PC-3 (cell line): ENCODE results near the gene ARPC4. TPM values are rescaled to one million over a fixed set of nuclear protein-coding genes. Genes with fewer than 3 reads are reported as not detected.

Source experiments
- ATAC-seq: fragments of 200-7000 bp; cut with Tn5 transposase; 2 replicates; pipeline ENCODE4 v1.9.1; 2020; ENCODE audit warnings: mild to moderate bottlenecking, moderate library complexity
- BruUV-seq: library from RNA; stranded (reverse); fragments of 400-500 nt; replicated peaks from 2 replicates; lab custom pipeline; 2021; lab: Mats Ljungman, UMichigan
- CTCF ChIA-PET: fragments of 300-600 bp; sonication (Branson Sonifier 250); formaldehyde crosslinking; loops from one replicate; lab custom pipeline; 2022; ENCODE audit warnings: antibody characterized with exemption; lab: Charles Lee
- POLR2A ChIA-PET: fragments of 300-600 bp; sonication (Branson Sonifier 250); formaldehyde crosslinking; loops from one replicate; lab custom pipeline; 2022; ENCODE audit warnings: antibody characterized with exemption; ENCODE audit not compliant: unreplicated experiment; lab: Charles Lee
- DNase-seq: peaks from one replicate; pipeline ENCODE4 v3.0.0-alpha.2; 2015
- H2AFZ ChIP-seq: fragments of 300-600 bp; sonication (generic); 2 replicates; pipeline ENCODE4 v1.6.0; 2016; ENCODE audit warnings: antibody characterized with exemption, low read length
- H3F3A ChIP-seq: fragments of 300-600 bp; sonication (generic); one replicate; pipeline ENCODE4 v1.6.0; 2017; ENCODE audit warnings: antibody characterized with exemption, low read length, control low read depth, mild to moderate bottlenecking; ENCODE audit not compliant: unreplicated experiment
- H3K27ac ChIP-seq: fragments of 300-600 bp; sonication (generic); 2 replicates; pipeline ENCODE4 v1.5.1; 2016; ENCODE audit warnings: mild to moderate bottlenecking, low read length
- H3K27me3 ChIP-seq: fragments of 300-600 bp; sonication (generic); 2 replicates; pipeline ENCODE4 v1.6.1; 2016; ENCODE audit warnings: low read length, mixed read lengths
- H3K36me3 ChIP-seq: fragments of 300-600 bp; sonication (generic); 2 replicates; pipeline ENCODE4 v1.6.1; 2016; ENCODE audit warnings: low read depth, mixed run types, low read length, mixed read lengths
- H3K4me1 ChIP-seq: fragments of 300-600 bp; sonication (generic); 2 replicates; pipeline ENCODE4 v1.5.1; 2016; ENCODE audit warnings: low read length; ENCODE audit not compliant: insufficient read depth
- H3K4me2 ChIP-seq: fragments of 300-600 bp; sonication (generic); 2 replicates; pipeline ENCODE4 v1.6.0; 2016; ENCODE audit warnings: low read length
- H3K4me3 ChIP-seq: fragments of 300-600 bp; sonication (generic); 2 replicates; pipeline ENCODE4 v1.5.1; 2016; ENCODE audit warnings: mild to moderate bottlenecking, low read length, mixed read lengths
- H3K79me2 ChIP-seq: fragments of 300-600 bp; sonication (generic); 2 replicates; pipeline ENCODE4 v1.6.1; 2017; ENCODE audit warnings: low read length, mixed read lengths
- H3K9ac ChIP-seq: fragments of 300-600 bp; sonication (generic); 2 replicates; pipeline ENCODE4 v1.6.0; 2016; ENCODE audit warnings: mild to moderate bottlenecking, low read length
- H3K9me2 ChIP-seq: fragments of 300-600 bp; sonication (generic); replicated peaks from 2 replicates; pipeline ENCODE4 v1.6.1; 2016; ENCODE audit warnings: mixed run types, low read length, mixed read lengths
- H3K9me3 ChIP-seq: fragments of 300-600 bp; sonication (generic); 2 replicates; pipeline ENCODE4 v1.6.1; 2016; ENCODE audit warnings: low read length, mixed read lengths
- H4K20me1 ChIP-seq: fragments of 300-600 bp; sonication (generic); 2 replicates; pipeline ENCODE4 v1.6.1; 2016; ENCODE audit warnings: low read length, mixed read lengths
- CTCF ChIP-seq: fragments of 300-600 bp; sonication (generic); conservative IDR thresholded peaks from 2 replicates; pipeline ENCODE4 v1.5.1; 2017; ENCODE audit warnings: antibody characterized with exemption, low read depth, mild to moderate bottlenecking, low read length
- EZH2 ChIP-seq: fragments of 300-600 bp; sonication (generic); IDR thresholded peaks from one replicate; pipeline ENCODE4 v1.6.1; 2017; ENCODE audit warnings: antibody characterized with exemption, mild to moderate bottlenecking, low read length; ENCODE audit not compliant: unreplicated experiment
- EZH2phosphoT487 ChIP-seq: fragments of 300-600 bp; sonication (generic); IDR thresholded peaks from 2 replicates; pipeline ENCODE4 v1.6.1; 2018; ENCODE audit warnings: mild to moderate bottlenecking, antibody characterized with exemption, low read length, borderline replicate concordance
- intact Hi-C: fragments of 100-400 bp; cut with micrococcal nuclease; formaldehyde crosslinking; loops from 2 replicates; pipeline ENCODE4 v1.9.0; 2023
- total RNA-seq: library from RNA; depleted of rRNA; stranded (reverse); fragments of >200 nt; gene quantifications from 2 replicates; pipeline ENCODE4 v1.2.3, GENCODE V29; 2014

Gene ARPC4
- total RNA-seq, 1 experiment from 2014 or later: 223 TPM

- peak overlapping the region; percentile 99 for H3K4me2 ChIP-seq
- TF ChIP-seq EZH2phosphoT487 (no peak), CTCF (no peak), EZH2 (no peak)
- peaks cover 8% of the 10 kb centered on the region for H3F3A ChIP-seq
- DNase-seq (no peak), ATAC-seq (no peak)
- H3K36me3 ChIP-seq: peaks cover 4% of the 10 kb centered on the region; the same call in 1 of the 2 replicates
- no peaks in the 10 kb centered on the region for H3K9me2 ChIP-seq
- peak overlapping the region; percentile 88; the same call in 1 of the 2 replicates for H2AFZ ChIP-seq
- POLR2A ChIA-PET: interaction anchor here (0.6 kb wide), 1 partner anchor 1281 kb away, joined by 3 read pairs; no protein-coding TSS in a partner anchor
- H3K9me3 ChIP-seq: no peaks in the 10 kb centered on the region
- H3K4me1 ChIP-seq: peaks cover 19% of the 10 kb centered on the region
- BruUV-seq: no TSS peak
- CTCF ChIA-PET: no interaction called here
- no peak overlapping the region for H3K9ac ChIP-seq
- intact Hi-C loops: no loop called here
- no peaks in the 10 kb centered on the region for H3K79me2 ChIP-seq
- H3K27ac ChIP-seq: no peak overlapping the region
- no peaks in the 10 kb centered on the region for H3K27me3 ChIP-seq
- peak overlapping the region; percentile 80 for H3K4me3 ChIP-seq
- H4K20me1 ChIP-seq: no peaks in the 10 kb centered on the region
Measured at GRCh38 chr3:9810846-9811245, 18.0 kb downstream of the ARPC4 start.

- no peak overlapping the region for H2AFZ ChIP-seq
- no peak overlapping the region for H3K9ac ChIP-seq
- H3K4me1 ChIP-seq: peaks cover 19% of the 10 kb centered on the region
- BruUV-seq: no TSS peak
- no peak overlapping the region for H3K4me2 ChIP-seq
- CTCF ChIA-PET: no interaction called here
- H3K79me2 ChIP-seq: no peaks in the 10 kb centered on the region
- peaks cover 8% of the 10 kb centered on the region for H3F3A ChIP-seq
- DNase-seq (no peak), ATAC-seq (no peak)
- no peak overlapping the region for H3K4me3 ChIP-seq
- no peaks in the 10 kb centered on the region for H4K20me1 ChIP-seq
- H3K27me3 ChIP-seq: no peaks in the 10 kb centered on the region
- no peak overlapping the region for H3K27ac ChIP-seq
- POLR2A ChIA-PET: no interaction called here
- no peak for TF ChIP-seq EZH2
- intact Hi-C loops: no loop called here
- no peaks in the 10 kb centered on the region for H3K9me3 ChIP-seq
- H3K36me3 ChIP-seq: no peaks in the 10 kb centered on the region
- H3K9me2 ChIP-seq: no peaks in the 10 kb centered on the region
Measured at GRCh38 chr3:9812870-9813483, 20.1 kb downstream of the ARPC4 start.

- ChIA-PET POLR2A (no interaction called here), CTCF (no interaction called here)
- Histone ChIP-seq H3K27ac (no peak overlapping the region), H3K27me3 (no peaks in the 10 kb centered on the region), H3F3A (no peaks in the 10 kb centered on the region), H3K4me1 (no peaks in the 10 kb centered on the region), H3K79me2 (no peaks in the 10 kb centered on the region), H3K9me2 (no peaks in the 10 kb centered on the region), H4K20me1 (no peaks in the 10 kb centered on the region), H3K4me3 (no peak overlapping the region), H3K4me2 (no peak overlapping the region), H3K9ac (no peak overlapping the region), H2AFZ (no peak overlapping the region), H3K36me3 (no peaks in the 10 kb centered on the region), H3K9me3 (no peaks in the 10 kb centered on the region)
- BruUV-seq: no TSS peak
- DNase-seq: no peak
- intact Hi-C loops: no loop called here
- TF ChIP-seq CTCF: no peak
- no peak for TF ChIP-seq EZH2phosphoT487
- TF ChIP-seq EZH2: no peak
- no peak for ATAC-seq
Measured at GRCh38 chr3:9815986-9816385, 23.1 kb downstream of the ARPC4 start.
